LNCaP clone FGC (cell line): ENCODE results near the gene SHH.

Experiments used
- DNase-seq: peaks from one replicate; pipeline ENCODE4 v3.0.0-alpha.2; 2011; ENCODE audit warnings: low read depth
- H3K4me3 ChIP-seq: 2 replicates; pipeline ENCODE4 v1.5.1; 2011; ENCODE audit warnings: mild to moderate bottlenecking, low read depth, low read length, control low read depth
- CTCF ChIP-seq: IDR thresholded peaks from 2 replicates; pipeline ENCODE4 v1.5.1; 2012; ENCODE audit warnings: mild to moderate bottlenecking; ENCODE audit not compliant: control insufficient read depth, insufficient read depth; ENCODE audit errors: extremely low read depth

The SHH gene

GRCh38 chr7:155814316-155815276 lies 2.3 kb upstream of the SHH start:
- no peak overlapping the region for H3K4me3 ChIP-seq
- no peak for DNase-seq
- no peak for TF ChIP-seq CTCF

GRCh38 chr7:155813546-155814315 lies 1.5 kb upstream of the SHH start:
- no peak for TF ChIP-seq CTCF
- H3K4me3 ChIP-seq, result no peak overlapping the region
- DNase-seq, result no peak

GRCh38 chr7:155813125-155813524 lies 862 bp upstream of the SHH start:
- H3K4me3 ChIP-seq, result no peak overlapping the region
- DNase-seq, result no peak
- no peak for TF ChIP-seq CTCF

- no peak overlapping the region for H3K4me3 ChIP-seq
- TF ChIP-seq CTCF, result no peak
- DNase-seq, result no peak
Measured at GRCh38 chr7:155811560-155811894, 736 bp downstream of the SHH start.

GRCh38 chr7:155810770-155811559 lies 1.3 kb downstream of the SHH start:
- DNase-seq, result no peak
- no peak for TF ChIP-seq CTCF
- no peak overlapping the region for H3K4me3 ChIP-seq

- no peak for TF ChIP-seq CTCF
- no peak for DNase-seq
- no peak overlapping the region for H3K4me3 ChIP-seq
Measured at GRCh38 chr7:155809947-155810769, 2.1 kb downstream of the SHH start.
